GM21447 (cell line): ENCODE data around the gene PTGR3.

Source experiments
- ATAC-seq: cut with Tn5 transposase; IDR thresholded peaks from one replicate; pipeline ENCODE4 v1.9.1; 2021; ENCODE audit not compliant: unreplicated experiment

Gene PTGR3

DNA sequence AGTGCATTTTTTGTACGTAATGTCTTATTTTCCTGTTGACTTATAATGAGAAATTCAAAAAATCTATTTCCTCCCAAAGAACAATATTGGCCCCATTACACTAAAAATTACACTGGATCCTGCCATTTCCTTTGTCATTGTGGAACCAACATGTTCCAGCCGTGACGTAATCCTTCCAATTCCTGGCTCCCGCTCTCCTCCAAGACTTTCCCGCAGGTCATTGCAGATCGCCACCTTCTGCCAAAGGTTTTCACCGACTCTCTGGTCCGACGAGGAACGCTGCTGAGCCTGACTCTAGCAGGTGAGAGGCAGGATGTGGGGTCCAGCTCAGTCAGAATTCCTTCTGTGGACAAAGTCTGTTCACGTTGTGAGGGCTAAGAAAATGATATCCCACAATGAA is 38.0 kb downstream of the PTGR3 start:
- no peak for ATAC-seq

GRCh38 chr18:75170022-75170789 is 38.7 kb downstream of the PTGR3 start:
- no peak for ATAC-seq

DNA sequence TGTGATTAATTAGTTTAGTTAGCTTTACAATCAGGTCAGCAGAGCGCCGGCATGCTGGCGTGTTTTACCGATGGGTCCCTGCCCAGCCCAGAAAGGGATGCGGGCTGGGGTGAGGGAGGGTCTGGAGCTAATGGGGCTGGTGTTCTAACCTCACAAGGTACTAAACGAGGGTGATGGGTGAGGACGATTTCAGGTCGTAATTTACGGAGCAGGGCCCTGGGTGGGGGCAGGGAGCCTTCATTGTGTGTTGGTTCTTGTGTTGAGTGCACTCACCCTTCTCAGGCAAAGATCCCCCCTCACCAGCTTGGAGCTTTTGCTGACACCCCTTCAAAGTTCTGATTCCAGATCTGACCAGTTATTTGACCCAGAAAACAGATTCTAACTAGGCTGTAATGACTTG is 39.5 kb downstream of the PTGR3 start:
- ATAC-seq, result no peak

- ATAC-seq, result no peak
Observed at GRCh38 chr18:75168619-75169018, 40.3 kb downstream of the PTGR3 start.

DNA sequence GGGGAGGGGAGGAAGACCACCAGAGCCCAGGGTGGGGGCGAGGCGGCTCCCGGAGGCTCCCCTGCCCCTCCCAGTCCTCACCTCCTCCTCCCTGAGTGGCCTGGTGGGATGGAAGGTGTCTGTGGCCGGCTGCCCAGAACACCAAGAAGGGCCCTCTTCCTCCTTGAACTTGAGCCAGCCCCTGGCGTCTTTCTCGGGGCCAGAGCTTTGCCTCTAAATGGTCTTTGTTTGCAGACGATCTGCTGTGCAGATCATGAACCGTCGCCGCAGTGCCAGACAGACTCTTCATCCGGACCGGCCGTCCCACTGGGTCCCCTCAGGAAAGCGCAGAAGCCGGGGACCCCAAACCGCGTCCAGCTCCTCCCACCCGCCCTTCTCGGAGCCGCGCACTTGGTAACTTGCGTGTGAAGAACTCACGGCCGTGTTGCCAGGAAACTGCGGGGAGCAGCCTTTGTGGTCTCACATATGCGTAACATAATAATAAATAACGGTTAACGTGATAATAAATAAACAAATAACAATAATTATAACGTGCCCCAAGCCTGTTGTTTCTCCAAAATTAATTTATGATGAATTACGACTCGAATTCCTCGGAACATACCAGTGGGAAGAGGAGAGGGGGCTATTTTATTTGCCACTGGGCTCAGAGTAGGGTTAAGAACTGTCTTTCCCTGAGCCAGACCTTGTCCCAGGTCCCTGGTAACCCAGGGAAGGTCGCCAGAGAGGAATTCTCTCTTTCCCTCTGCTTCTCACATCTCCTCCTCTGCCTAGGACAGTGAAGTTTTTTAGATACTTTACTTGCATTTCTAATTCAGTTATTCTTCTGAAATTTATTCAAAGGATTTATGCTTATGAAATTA is 41.0 kb downstream of the PTGR3 start:
- ATAC-seq, result no peak

DNA sequence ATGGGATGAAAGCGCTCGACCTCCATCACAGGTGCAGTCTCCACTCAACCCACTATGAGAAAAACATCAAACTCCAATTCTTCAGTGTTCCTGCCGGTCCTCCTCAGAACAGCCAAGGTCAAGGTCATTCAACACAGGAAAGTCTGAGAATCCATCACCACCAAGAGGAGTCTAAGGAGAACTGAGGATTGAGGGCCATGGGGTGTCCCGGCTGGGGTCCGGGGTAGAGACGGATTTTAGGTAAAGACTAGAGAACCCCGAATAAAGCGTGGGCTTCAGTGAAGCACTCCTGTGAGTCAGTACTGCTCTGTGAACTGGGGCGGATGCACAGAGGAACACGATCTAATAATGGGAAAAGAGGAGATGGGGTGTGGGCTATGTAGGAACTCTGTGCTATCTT is 41.8 kb downstream of the PTGR3 start:
- no peak for ATAC-seq

GRCh38 chr18:75165926-75166325 is 43.0 kb downstream of the PTGR3 start:
- ATAC-seq, result no peak

DNA sequence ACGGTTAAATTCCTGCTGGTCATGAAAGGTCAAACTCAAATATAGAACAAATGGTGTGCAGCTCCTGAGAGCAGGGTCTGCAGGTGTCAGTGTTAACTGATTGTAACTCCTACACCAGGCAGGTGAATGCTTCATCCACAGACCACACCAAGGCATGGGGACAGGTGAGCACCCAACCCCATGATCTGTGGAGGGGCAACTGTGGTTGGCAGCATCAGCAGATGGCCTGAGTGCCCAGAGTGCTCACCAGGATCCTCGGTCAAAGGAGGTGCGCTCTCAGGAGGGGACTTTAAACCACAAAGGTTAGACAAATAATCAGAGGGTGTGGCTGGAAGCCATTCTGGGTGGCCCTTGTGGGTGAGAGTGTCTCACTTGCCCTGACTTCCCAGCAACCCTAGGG is 44.5 kb downstream of the PTGR3 start:
- ATAC-seq, result no peak

DNA sequence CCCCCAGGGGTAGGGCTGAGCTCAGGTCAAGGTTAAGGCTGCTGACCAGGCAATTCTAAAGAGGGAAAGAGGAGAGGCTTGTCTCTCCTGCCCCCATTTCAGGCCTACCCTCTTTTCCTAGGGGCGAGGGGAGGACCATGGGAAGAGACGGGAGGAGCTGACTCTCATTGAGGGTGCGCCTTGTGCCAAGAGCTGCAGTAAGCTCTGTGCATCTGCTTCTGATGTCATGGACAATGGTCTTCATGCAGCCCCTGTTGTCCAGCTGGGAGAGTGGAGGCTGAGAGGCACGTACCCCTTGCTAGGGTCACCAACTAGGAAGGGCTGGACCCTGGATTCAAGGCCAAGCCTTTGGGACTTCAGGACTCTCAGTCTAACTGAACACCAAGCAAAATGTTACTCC is 45.2 kb downstream of the PTGR3 start:
- ATAC-seq, result no peak

- no peak for ATAC-seq
Observed at GRCh38 chr18:75162978-75163377, 46.0 kb downstream of the PTGR3 start.

GRCh38 chr18:75162467-75162866 is 46.5 kb downstream of the PTGR3 start:
- ATAC-seq, result no peak

DNA sequence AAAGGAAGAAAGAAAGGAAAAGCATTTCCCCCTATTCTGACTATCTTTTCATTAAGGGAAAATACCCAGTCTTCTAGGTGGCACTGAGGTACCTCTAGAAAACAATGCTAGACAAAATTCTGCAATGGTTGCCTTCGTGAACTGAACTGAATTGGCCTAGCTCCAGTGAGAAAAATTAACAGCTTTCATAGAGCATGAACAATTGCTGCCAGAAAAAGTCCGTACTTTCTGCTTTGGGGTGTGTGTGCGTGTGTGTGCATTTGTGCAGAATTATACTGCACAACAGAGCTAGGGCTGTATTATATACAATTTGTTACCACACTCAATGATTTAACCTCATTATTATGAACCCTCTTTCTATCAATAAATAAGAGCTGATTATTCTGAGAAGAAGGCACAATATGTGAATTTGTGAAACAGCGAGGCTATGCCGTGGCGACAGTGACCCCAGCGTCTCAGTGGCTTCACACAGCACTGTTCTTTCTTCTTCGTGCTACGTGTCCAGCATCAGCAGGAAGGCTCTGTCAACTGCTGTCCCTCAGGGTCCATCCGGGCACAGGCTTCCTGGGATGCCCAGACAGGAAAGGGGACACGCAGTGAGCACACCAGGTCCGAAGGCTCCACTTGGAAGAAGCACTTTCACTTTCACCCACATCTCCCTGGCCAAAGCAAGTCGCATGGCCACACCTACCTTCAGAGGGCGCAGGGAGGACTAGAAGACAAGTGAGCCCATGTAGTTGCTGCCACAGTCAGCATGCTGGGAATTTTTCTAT is 47.5 kb downstream of the PTGR3 start:
- ATAC-seq, result no peak

DNA sequence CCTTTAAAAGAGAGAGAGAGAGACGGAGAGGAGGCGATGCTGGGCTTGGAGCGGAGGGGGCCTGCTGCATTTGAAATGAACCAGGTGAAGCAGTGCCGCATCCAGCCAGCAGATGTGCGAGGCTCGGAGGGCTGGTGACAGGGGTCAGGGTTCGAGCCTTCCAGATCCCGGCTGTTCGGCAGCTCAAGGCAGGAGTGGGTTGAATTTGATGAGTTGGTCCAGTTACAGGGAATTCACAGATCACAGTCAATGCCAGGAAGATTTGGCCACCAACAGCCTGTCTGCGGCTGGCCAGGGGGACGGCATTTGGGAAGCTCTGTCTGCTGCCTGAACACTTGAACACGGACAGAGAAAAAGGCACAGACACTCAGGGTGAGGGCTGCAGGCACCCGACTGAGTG is 48.6 kb downstream of the PTGR3 start:
- no peak for ATAC-seq

DNA sequence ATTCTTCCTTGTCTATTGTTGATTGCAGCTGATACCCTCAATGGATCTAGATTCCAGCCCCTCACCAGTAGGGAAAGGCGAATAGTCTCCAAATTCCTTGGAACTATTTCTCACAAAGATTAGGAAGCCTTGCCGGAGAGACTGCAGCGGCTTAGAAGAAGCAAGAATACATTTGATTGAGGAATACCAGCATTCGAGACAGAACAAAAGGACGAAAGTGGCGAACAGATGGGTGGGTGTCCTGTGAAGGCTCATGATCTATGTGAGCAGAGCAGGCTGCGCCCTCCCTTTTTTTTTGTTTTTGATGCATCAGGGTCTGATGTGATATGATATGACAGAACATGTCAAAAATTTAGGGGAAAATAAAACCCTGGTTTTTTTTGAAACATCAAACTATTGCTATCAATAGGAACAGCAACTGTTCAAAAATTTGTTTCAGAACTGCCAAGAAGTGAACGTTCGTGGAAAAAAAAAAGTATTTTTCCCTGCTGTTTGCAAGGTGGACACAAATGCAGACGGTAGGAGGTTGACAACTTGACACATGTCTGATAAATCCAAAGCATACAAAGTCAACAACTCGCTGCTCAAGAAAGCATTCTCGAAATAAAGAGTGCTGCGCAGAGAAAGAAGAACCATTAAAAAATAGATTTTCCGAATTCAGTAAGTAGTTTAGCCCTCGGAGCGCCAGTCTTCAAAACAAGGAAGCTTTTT is 49.1 kb downstream of the PTGR3 start:
- ATAC-seq, result no peak

- no peak for ATAC-seq
Observed at GRCh38 chr18:75159238-75159518, 49.8 kb downstream of the PTGR3 start.
